ENCODE data around the gene SSR4.
A peak's percentile ranks its signal among the peaks of the same experiment; 100 is the strongest.
"Not testable (repeated sequence)": the region's sequence is repeated elsewhere in the genome, so short reads cannot be mapped to it uniquely, and the experiment has no call there.

Gene SSR4

DNA sequence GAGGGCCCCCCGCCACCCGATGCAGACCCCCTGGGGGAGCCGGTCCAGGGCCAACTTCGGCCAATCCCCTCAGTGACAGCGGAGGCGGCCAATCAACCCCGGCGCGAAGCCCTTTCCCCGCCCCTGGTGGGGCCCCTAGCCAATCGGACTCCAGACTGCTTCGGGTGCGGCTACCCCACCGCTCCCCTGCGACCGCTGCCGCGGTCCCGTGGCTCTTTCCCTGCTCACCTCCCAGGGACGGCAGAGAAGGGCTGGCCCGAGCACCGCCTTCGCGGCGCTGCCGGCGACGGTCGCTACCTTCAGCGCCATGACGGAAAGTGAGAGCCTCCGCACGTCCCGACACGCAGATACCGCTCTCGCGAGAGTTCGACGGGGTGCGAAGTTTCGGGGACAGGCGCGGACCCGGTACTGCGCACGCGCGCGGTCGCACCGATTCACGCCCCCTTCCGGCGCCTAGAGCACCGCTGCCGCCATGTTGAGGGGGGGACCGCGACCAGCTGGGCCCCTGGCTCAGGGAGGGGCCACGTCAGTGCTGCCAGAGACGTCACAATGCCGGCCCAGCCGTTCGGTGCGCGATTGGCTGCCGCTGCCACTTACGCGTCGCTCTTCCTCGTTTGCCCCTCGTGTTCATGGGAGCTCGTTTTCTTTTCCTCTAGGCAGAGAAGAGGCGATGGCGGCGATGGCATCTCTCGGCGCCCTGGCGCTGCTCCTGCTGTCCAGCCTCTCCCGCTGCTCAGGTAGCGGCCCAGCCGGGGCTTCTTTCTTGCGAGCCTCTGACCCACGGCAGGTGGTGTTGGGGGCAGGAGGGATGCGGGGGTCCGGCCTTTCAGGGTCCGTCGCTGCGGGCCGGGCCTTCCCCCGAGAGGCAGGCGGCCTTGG, at the start of gene SSR4, which contains the start of gene IDH3G:
SSR4 (plus strand) TSS at position 651 of the 879 bp plus-strand sequence; CDS start at position 671, 20 bp downstream.
IDH3G (minus strand) TSS at position 358 of the 879 bp plus-strand sequence; CDS start at position 309, 49 bp downstream.
- DNase-seq: peak; percentile 92

GRCh38 chrX:153745067-153745433, 49.4 kb upstream of the SSR4 start:
- not testable (repeated sequence) for DNase-seq

DNA sequence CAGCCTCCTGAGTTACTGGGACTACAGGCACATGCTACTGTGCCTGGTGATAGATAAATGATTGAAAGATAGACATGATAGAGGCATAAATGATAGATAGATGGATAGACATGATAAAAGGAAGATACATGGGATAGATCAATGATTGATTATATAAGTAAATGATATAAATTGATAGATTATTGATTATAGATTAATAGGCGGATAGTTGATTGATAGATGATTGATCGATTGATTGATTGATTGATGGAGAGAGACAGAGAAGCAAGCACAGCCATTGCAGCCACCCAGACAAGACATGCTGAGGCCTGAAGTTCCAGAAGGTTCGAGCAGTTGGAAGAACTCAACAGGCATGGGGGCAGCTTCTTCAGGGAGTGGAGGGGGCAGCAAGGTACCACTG, 48.1 kb upstream of the SSR4 start:
- DNase-seq: no peak

- not testable (repeated sequence) for DNase-seq
Observed at GRCh38 chrX:153746991-153747390, 47.5 kb upstream of the SSR4 start.

GRCh38 chrX:153749017-153749416, 45.5 kb upstream of the SSR4 start:
- not testable (repeated sequence) for DNase-seq

GRCh38 chrX:153750127-153750774, 44.2 kb upstream of the SSR4 start:
- no peak for DNase-seq

GRCh38 chrX:153755136-153755535, 39.3 kb upstream of the SSR4 start:
- no peak for DNase-seq

DNA sequence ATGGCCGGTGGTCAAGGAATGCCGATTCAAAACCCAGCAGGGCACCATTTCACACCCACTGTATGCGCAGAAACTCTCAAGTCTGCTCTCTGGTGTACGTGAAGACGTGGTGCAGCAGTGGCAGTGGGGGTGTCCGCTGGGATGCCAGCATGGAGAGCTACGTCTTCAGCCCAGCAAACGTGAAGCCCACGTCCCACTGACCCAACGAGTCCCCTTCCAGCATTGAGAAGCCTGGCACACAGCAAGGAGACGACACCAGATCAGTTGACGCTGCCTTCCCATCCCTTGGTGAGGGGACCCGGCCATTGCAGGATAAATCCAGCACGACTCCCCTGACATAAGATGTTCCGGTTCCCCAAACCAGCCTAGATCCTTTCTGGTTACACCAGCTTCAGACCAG, 32.6 kb upstream of the SSR4 start:
- DNase-seq: no peak

- no peak for DNase-seq
Observed at GRCh38 chrX:153762626-153763173, 31.8 kb upstream of the SSR4 start.

DNA sequence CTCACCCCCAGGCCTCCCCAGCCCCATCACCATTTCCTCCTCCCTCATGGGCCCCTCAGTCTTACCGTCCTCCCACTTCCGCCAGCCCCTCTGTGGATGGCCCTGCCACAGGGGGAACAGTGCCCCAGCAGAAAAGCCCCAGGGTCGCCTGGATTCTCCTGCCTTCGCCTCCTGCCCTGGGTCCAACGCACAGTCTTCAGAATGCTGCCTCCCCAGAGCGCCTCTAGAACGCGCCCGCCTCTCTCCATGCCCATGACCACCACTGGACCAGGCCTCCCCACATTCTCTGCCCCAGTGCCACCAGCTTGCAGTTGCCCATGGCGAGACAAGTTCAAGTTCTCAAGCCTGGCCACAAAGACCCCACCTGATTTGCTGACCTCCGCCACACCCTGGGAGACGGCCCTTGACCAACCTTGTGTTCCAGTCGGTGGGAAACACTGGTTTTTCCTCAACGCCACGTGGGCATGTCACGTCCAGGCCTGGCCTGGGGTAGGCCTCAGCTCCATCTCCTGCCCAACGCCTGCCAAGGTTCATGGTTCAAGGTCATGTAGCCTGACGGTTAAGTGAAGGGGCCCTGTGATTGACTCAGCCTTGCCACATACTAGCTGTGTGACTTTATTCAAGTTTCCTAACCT, 31.1 kb upstream of the SSR4 start:
- no peak for DNase-seq

DNA sequence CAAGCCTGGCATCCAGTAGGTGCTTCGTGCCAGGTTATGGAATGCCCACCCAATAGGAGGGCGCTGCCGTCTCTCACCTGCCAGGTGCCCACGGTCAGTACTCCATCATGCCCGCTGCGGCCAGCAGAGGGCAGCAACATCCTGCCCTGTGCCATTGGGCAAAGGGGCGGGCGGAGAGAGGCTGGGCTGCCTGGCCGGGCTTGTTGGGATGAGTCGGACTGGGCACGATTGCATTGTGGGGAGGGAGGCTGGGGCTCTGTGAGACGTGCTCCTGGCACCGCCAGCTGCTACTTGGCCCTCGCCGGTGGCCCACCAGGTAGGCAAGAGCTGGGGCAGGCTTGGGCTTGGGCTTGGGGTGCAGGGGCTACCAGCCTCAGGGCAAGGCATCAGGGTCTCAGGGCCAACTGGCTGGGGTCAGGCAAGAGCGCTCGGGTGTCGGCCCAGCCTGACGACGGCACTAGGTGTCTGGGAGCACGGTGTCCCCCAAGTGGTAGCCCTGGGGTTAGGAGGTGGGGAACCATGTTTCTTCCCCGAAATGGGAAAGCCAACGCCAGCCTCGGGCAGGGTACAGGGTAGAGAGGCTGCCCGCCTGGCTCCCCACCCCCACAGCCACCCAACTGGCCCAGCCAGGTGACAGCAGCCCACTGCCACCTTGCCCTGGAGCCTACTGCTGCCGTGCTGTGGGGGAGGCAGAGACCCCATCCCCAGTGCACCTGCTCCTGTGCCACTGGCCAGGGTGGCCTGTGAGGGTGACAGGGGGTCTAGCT, 30.3 kb upstream of the SSR4 start, which contains the start of gene PLXNB3:
PLXNB3 (plus strand) TSS at position 261 of the 767 bp plus-strand sequence. CDS start 1,287 bp downstream, outside the sequence.
- peak; percentile 81 for DNase-seq

- no peak for DNase-seq
Observed at GRCh38 chrX:153764786-153765137, 29.7 kb upstream of the SSR4 start.

- DNase-seq: no peak
Observed at GRCh38 chrX:153765138-153766079, 29.1 kb upstream of the SSR4 start.

GRCh38 chrX:153766098-153766817, 28.2 kb upstream of the SSR4 start:
- DNase-seq: no peak

GRCh38 chrX:153766871-153767673, 27.4 kb upstream of the SSR4 start:
- DNase-seq: no peak

GRCh38 chrX:153767674-153768055, 26.8 kb upstream of the SSR4 start:
- no peak for DNase-seq

DNA sequence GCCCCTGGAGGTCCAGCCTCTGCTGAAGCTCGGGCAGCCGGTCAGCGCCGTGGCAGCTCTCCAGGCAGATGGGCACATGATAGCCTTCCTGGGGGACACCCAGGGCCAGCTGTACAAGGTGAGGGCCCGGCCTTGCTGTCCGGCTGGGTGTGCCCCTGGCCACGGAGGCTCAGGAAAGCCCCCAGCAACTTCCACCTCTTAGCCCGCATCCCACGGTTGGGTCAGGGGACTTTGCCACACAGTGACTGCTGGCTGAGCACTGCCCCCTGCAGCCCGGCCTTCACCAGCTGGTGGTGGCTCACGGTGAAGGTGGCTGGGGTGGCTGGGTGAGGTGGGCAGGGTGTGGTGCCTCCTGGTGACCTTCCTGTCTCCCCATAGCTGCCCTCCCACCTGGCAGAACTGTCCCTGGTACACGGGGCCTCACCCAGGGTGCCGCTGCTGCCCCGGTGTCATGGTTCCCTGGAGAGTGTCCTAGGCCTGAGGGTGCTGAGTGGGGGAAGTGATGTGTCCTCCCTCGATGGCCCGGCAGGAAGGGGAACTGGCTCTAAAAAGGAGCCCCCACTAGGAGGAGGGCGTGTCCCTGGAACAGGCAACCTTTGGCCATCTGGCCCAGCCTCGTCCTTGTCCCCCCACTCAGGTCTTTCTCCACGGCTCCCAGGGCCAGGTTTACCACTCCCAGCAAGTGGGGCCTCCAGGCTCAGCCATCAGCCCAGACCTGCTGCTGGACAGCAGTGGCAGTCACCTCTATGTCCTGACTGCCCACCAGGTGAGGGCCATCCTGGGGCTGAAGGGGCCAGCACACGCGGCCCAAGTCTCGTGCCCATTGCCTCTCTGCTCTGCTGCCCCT, 25.9 kb upstream of the SSR4 start:
- no peak for DNase-seq

DNA sequence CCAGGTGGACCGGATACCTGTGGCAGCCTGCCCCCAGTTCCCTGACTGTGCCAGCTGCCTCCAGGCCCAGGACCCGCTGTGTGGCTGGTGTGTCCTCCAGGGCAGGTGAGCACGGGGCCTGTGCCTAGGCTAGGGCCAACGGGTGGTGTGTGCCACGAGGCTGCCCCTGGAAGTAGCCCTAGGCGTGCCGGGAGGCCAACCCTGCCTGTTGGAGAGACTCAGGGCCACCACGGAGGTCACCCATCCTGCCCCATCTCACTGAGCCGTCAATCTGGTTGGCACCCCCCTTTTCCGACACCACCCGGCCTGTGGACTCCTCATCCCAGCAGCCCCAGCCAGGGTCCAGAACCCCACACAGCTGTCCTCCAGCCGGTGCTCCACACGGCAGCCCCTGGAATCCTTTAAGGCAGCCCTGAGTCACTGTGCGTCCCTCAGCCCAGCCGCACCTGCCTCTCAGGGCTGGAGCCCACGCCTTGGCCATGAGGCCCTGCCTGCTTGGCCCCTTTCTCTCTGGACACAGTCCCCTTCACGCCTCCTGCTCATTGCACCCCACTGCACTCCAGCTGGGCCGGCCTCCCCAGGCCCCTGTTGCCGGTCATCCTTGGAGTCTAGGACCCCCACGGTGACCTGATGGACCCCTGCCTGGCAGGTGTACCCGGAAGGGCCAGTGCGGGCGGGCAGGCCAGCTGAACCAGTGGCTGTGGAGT, 25.2 kb upstream of the SSR4 start:
- no peak for DNase-seq
